Measurements from ENCODE around the gene TSPAN4.

- TF ChIP-seq CTCF (IDR thresholded peaks at IDR 0.05; ENCODE audit: low read depth, low read length): no peak
- no peak for TF ChIP-seq EZH2phosphoT487 (IDR thresholded peaks at IDR 0.05; ENCODE audit: low read depth)
Measured at GRCh38 chr11:854601-855329, 12.1 kb downstream of the TSPAN4 start.
